GM18868 (cell line): ENCODE results near the gene MAP3K7CL.
"Not testable (repeated sequence)": the region's sequence is repeated elsewhere in the genome, so short reads cannot be mapped to it uniquely, and the experiment has no call there.

ENCODE experiments used
- ATAC-seq: cut with Tn5 transposase; IDR thresholded peaks from one replicate; pipeline ENCODE4 v1.9.1; 2021; ENCODE audit warnings: mild to moderate bottlenecking, moderate library complexity; ENCODE audit not compliant: unreplicated experiment

Gene MAP3K7CL

DNA sequence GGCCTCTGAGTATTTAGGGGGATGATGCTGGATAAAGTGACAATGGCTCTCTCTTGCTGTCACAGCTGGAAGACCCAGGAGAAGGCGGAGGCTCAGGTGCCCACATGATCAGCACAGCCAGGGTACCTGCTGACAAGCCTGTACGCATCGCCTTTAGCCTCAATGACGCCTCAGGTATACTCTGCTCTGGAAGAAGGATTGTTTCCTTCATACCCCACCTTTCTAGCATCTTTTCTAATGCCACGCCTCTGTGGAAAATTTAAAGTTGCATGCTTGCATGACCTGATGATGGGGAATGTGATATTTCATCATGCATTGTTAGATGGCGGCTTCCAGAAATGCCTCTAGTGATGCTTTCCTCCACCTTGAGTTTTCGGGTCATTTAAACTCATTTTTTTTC, 2.8 kb downstream of the MAP3K7CL start:
- ATAC-seq: no peak

DNA sequence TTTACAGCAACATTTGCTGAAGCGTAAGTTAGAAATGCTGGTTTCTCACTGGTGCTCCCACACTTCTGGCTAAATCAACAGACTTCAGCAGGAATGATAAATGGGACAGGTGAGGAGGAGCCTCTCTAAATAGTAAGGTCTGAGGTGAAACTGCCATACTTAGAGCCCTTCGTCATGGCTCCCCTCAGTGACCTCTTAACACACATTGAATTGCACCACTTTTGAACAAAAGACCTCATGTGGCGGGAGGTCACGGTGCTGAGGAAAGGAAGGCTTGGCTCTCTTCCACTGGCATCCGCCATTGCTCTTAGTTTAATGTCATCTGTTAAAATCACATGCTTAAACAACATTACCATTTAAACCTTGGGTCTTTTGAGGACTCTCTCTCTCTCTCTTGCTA, 3.4 kb downstream of the MAP3K7CL start:
- ATAC-seq: no peak

GRCh38 chr21:29135481-29135880, 5.0 kb downstream of the MAP3K7CL start:
- ATAC-seq: no peak

DNA sequence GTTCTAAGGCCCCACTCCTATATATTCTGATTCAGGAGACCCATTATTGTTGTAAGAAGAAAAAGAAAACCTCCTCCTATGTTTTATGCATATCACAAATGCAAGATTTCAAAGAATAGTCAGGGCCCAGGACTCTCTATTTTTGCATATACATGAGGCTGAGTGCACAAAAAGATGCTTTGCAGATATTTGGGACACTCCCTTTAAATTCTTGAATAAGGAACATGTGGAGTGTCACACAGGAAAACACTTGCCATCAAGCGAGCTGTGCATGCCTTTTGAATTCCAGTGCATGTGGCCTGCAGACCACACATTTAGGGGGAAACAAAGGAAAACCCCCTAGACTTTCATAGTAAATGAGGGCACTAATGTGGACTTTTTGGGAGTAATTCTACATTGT, 5.6 kb downstream of the MAP3K7CL start:
- no peak for ATAC-seq

DNA sequence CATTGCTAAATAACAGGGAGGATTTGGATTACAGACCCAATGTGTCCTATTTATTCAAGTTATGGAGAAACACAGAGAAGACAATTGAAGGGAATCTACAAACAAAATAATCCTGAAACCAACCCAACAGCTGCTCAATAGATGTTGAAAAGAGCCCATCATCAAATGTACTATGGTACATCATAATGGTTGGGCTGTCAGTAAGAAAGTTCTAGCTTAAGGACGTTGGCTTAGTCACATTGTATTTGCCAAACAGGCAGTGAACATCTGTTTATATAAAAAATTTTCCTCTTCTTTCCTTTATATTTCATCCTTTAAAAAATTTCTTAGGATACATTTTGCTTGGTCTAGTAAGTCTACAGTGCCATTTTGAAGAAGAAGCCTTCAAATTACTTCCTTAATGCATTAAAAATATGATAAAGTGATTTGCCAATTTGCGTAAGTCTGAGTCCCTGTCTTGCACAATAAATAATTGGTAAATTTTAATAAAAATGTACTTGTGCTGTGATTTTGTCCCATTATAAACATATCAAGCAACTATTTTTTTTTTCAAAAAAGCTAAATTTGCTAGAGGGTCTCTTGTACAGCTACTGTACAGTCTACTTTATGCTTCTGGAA, 14.4 kb downstream of the MAP3K7CL start:
- ATAC-seq: no peak

DNA sequence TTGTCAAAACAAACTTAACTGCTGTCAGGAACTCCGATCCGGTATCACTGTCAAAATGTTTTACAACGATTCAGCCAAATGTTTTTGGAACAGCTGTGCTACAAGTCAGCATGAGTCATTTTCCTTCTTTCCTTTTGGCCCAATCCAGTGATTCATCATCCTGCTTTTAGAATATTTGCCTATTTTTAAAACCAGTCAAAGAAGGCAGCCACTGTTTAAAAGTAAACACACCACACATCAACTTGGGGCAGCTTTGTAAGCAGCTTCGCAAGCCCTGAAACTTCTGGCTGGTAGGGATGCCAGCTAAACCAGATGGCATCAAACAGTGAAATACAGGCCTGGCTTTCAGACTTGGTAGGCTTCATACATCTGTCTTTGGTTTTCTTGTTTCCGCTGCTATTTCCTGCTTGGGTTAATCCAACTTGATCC, 14.9 kb downstream of the MAP3K7CL start:
- no peak for ATAC-seq

DNA sequence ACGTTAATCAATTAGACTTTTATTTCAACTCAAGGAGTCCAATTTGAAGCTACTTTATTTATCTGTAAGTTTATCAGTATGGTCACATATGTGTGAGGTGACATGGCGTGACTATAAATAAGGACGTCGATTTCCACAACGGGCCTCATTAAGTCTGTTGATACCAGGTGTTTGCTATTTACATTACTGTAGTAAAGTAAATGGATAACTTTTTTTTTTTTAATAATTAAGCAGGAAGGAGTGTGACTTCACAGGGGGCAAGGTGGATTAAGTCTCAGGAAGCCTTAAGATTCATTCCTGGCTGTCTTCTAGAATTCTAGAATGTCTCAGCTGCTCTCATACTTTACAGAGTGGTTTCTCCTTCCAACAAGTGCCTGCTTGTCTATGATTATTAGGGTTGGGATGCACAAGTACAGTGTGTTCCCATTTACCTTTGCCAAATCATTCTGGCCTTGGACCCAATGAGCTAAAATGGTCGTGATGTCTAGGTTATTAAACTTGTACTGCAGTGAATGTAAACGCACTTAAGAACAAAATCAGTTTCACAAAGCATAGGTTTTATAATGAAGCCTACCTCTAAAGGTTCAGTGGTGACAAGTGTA, 15.5 kb downstream of the MAP3K7CL start:
- ATAC-seq: no peak

DNA sequence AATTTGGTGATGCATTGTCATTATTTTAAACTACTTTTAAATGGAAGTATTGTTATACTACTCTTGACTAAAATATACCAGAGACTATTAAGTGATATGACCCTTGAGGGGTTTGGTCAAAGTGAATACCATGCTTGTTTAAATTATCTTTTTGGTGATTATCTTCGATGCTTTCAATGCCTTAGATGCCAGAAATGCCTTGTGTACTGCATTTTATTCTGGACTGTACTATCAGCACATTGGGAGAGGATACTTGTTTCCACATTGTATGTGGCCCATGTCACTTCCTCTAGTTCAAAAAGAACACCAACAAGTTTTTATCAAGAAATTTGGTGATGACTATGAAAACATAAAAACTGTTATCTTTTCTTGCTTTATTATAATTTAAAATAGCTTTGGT, 16.3 kb downstream of the MAP3K7CL start:
- no peak for ATAC-seq

DNA sequence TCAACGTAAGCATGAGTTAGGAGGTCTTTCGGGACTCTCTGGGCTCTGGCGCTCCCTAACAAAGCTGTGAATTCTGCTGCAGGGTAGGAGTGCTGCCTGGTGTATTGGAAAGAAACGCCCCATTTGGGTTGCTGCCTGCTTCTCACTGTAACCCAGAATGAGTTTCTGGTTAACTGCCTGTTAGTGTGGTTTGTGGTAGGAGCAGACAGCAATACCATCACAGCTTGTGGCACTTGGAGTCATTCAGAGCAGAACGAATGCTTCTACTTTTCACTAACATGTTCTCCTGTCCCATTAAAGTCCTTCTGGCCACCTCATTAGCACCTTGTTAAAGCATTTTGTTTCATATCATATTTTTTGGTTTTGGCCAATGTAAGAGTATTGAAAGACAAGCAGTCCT, 18.1 kb downstream of the MAP3K7CL start:
- peak; percentile 60 for ATAC-seq

DNA sequence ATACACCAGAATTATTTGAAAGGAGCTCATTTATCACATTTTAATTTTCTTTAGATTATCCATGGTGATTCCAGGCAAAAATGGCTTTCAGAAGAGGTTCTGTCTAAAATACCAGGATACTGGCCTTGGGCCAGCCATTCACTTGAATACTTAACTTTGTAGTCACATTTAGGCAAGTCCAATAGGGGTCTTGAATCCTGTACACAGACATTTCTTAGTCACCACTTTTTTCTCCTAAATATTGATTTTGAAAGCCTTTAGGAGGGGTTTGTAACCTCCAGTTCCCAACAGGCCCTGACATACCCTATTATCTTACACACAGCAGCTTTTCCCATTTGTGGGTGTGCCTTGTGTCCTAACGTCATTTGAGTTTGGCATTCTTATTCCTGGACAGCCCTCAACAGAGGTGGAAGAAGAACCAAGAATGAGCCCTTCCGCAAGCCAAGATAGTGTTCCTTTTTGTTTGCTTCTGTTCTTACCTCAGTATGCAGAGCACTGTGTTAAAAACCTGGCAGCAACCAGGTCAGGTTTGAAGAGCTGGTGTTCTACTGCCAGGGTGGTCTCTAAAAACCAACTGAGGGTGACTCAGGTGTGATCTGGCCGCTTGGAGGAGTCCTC, 19.5 kb downstream of the MAP3K7CL start:
- ATAC-seq: no peak

GRCh38 chr21:29151931-29152330, 21.5 kb downstream of the MAP3K7CL start:
- ATAC-seq: no peak

- no peak for ATAC-seq
Measured at GRCh38 chr21:29152916-29153315, 22.5 kb downstream of the MAP3K7CL start.

DNA sequence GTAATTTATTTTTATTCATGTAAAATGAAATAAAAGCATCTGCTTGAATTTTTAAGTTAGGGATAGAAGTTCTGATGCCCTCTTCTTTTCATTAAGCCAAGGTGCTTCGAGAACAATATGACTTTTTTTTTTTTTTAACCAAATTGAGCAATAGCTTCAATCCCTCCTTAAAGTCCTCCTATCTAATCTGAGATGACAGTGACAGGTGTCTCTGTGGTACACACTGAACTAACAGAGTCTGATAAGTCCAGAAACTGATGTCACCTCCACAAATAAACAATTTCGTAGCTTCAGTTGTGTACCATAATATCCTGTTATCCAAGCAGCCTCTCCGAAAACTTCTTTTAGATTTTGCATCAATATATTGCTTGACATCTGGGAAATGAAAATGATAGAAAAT, 23.8 kb downstream of the MAP3K7CL start:
- no peak for ATAC-seq

DNA sequence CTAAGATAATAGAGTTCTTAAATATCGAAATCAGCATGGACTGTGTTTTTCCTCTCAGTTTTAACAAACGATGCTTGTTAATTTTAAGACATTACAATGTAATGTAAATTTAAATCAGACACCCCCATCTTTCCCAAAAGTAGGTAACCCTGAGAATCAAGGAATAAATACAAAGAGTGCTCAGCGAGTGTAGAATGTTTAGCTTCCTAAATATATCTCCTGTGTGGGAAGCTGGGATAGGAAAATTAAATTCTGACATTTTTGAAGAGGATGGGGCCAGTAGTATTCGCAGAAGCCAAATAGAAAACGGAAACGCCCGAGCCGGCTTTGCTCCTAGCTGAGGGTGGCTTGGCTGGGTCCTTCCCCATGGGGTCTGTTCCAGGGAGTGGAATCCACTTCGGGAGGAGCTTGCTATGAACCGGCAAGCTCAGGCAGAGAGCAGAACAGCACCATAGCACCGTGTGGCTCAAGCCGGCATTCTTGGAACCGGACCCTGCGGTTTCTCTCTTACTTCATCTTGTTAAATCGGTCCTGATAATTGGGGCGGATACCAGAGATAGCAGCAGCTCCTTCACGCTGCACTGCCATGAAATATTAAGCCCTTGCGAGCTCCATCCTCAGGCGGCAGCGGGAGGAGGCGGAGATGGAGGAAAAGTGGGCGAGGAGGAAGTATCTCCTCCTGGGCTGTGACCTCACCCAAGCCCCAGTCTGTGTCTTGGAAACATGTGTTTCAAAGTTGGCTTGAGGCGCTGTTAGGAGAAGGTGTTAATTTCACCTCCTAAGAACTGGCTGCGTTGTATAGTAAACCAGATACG, 24.9 kb downstream of the MAP3K7CL start:
- no peak for ATAC-seq

- ATAC-seq: no peak
Measured at GRCh38 chr21:29155933-29156260, 25.5 kb downstream of the MAP3K7CL start.

DNA sequence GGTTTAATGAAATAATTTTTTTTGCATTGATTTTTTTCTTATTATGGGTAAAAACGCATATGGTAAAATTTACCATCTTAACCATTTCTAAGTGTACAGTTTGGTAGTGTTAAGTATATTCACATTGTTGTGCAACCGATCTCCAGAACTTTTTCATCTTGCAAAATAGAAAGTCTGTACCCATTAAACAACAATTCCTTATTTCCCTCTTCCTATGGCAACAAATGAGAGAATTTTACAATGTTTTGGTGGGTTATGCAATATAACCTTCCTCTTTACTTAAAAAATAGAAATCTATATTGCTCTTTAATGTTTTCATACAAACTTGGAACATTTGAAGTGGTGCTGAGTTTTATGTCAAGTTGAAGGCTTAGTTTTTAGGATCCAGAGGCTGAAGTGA, 26.6 kb downstream of the MAP3K7CL start:
- ATAC-seq: no peak

DNA sequence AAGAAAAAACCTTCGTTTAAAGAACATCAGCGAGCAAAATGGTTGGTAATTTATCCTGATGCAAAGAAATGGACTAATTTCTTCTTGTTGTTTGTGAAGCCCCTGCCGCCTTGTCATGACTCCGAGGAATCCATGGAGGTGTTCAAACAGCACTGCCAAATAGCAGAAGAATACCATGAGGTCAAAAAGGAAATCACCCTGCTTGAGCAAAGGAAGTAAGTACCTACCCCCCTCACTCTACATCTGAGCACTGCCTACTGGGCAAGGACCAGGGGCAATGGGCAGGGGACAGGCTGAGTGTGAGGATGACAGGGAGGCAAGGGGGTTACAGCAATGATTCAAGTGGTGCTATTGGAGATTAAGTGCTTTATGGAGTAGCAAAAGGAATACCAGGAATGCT, 29.4 kb downstream of the MAP3K7CL start:
- no peak for ATAC-seq

GRCh38 chr21:29162825-29163224, 32.4 kb downstream of the MAP3K7CL start:
- ATAC-seq: not testable (repeated sequence)

DNA sequence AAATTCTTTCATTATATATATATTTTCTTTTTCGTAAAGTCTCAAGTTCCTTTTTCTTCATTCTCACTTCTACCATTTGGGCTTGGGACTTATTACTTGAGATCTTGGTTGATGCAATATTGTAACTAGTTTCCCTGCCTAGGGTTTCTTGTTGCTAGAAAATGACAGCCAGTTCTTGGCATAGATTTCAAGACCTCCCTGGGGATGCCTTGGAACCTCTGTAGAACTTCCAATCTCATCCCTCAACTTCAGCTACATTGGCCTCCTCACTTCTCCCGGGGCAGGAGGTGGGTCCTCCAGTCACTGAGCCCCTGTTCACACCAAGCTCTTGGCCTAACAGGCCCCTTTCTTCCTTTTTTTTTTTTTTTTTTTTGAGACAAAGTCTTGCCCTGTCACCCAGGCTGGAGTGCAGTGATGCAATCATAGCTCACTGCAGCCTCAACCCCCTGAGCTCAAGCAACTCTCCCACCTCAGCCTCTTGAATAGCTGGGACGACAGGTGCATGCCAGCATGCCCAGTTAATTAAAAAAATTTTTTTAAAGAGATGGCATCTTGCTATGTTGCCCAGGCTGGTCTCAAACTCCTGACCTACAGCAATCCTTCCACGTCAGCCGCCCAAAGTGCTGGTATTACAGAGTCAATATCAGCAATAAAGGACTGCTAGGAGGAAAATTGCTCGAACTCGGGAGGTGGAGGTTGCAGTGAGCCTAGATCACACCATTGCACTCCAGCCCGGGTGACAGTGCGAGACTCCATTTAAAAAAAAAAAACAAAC, 33.1 kb downstream of the MAP3K7CL start:
- ATAC-seq: no peak

DNA sequence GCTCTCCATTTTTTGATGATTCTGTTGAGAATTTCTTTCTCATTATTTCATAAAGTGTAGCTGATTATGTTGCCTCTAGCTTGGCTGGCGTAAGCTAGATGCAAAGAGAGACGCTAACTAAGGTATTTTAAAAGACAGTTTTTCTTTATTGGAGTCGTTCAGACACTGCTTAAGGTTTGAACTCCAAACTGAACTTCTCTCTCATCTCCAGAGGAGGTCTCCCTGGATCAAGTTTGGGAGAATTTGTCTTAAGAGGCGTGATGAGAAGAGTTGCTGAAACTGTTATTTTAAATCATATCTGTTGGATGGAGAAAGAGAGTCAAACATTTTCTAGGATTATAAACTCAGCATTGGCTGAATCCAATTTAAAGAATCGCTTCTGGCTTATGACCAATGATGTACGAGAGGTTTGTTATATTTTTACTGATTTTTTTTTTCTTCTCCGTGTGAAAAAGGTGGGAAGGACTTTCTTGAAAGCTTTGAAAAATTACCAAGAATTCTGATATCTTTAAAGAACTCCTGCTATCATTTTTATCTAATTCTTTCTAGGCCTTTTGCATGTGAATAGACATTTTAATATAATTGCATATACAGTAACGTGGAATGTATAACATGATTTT, 34.0 kb downstream of the MAP3K7CL start:
- ATAC-seq: peak; percentile 68

DNA sequence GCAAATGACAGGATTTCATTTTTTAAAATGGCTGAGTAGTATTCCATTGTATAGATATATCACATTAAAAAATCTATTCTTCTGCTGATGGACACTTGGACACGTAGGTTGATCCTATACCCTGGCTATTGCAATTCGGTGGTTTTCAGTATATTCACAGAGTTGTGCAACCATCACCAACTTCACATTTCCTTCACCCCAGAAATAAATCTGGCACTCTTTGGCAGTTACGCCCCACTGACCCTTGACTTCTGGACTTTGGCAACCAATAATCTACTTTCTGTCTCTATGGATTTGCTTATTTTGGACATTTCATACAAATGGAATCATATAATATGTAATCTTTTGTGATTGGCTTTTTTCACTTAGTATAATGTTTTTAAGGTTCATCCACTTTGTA, 35.9 kb downstream of the MAP3K7CL start:
- ATAC-seq: no peak
